Heart right ventricle (tissue), 16 donors: ENCODE results near the gene KCNJ10. TPM values are rescaled to one million over a fixed set of nuclear protein-coding genes. Genes with fewer than 3 reads are reported as not detected.

Experiments
- ATAC-seq, 8 donors: fragments of 200-7000 bp; cut with Tn5 transposase; one replicate each; pipeline ENCODE4 v1.9.1; 2020; ENCODE audit warnings: mild to moderate bottlenecking in 8 of 8, moderate library complexity in 8 of 8, moderate number of reproducible peaks in 1 of 8
- DNase-seq, 2 donors: peaks; one replicate each; pipeline ENCODE4 v3.0.0-alpha.2; 2020
- H3K27ac ChIP-seq, 10 donors: fragments of 200-600 bp; sonication (generic) in 2 of 10; one replicate each; pipeline versions ENCODE4 v1.5.0 to v1.8.0; 2020 to 2022; ENCODE audit warnings: mild to moderate bottlenecking in 3 of 10
- H3K27me3 ChIP-seq, 7 donors: fragments of 200-600 bp; one replicate each; pipeline ENCODE4 v1.8.0; 2021 to 2022; ENCODE audit warnings: mild to moderate bottlenecking in 2 of 7
- H3K36me3 ChIP-seq, 9 donors: fragments of 200-600 bp; sonication (generic) in 1 of 9; one replicate each; pipeline versions ENCODE4 v1.5.0 to v1.8.0; 2020 to 2022; ENCODE audit warnings: mild to moderate bottlenecking in 2 of 9
- H3K4me1 ChIP-seq, 9 donors: fragments of 200-600 bp; sonication (generic) in 1 of 9; one replicate each; pipeline versions ENCODE4 v1.5.0 to v1.8.0; 2020 to 2022; ENCODE audit warnings: mild to moderate bottlenecking in 4 of 9
- H3K4me3 ChIP-seq, 10 donors: fragments of 200-600 bp; sonication (generic) in 2 of 10; one replicate each; pipeline versions ENCODE4 v1.5.0 to v1.8.0; 2020 to 2022; ENCODE audit warnings: mild to moderate bottlenecking in 7 of 10, moderate library complexity in 2 of 10
- H3K9me3 ChIP-seq, 11 donors: fragments of 200-600 bp in 10 of 11; sonication (generic) in 2 of 11; one replicate each; pipeline versions ENCODE4 v1.5.0 to v1.8.0; 2013 to 2022; ENCODE audit warnings: mild to moderate bottlenecking in 2 of 11, control low read depth in 1 of 11, moderate library complexity in 1 of 11
- WGBS, 2 donors: extraction: QIAGEN DNeasy Blood & Tissue Kit; methylation state at CpG; one replicate each; pipeline ENCODE4 v1.1.7; 2013; ENCODE audit warnings: inconsistent platforms in 1 of 2; 5-methylcytosine and 5-hydroxymethylcytosine counted together
- intact Hi-C, 10 donors: fragments of 100-400 bp; cut with DNase I; formaldehyde crosslinking; loops; one replicate each; pipeline versions ENCODE4 v1.11.1 to v1.14.2; 2022
- polyA plus RNA-seq, 2 donors: library from polyadenylated mRNA; stranded (reverse); fragments of 200-250 nt; gene quantifications; one replicate each; pipeline ENCODE4 v1.2.3, GENCODE V29; 2013
- total RNA-seq, 10 donors: library from RNA; stranded (reverse); fragmentation: NEBNext Ultra II Directional in 3 of 10; extraction: Animal tissue kit (Norgen Biotek cat#: 25700) in 3 of 10; gene quantifications; one replicate each; pipeline versions ENCODE4 v1.2.1 to v1.2.4, GENCODE V29; 2021 to 2023
- TF ChIP-seq, protein P1 (sequence below), 9 donors: fragments of 200-600 bp; sonication (generic) in 2 of 9; IDR thresholded peaks; one replicate each; pipeline versions ENCODE4 v1.5.0 to v1.8.0; 2021 to 2022; ENCODE audit warnings: antibody characterized with exemption in 9 of 9, mild to moderate bottlenecking in 5 of 9, moderate library complexity in 1 of 9
- donor health status: Arrhythmogenic right ventricular cardiomyopathy.
- donor health status: ischemic (EF 13 %, LVEDD 7.1; RV severe dilation, severe dysfunction).
- donor health status: healthy with polysubstance abuse.
- donor health status: DM: no; HTN: yes; CAD: no.
- donor health status: DM: no; HTN: no; CAD: no.
- donor health status: ischemic (EF 25% LVEDD 6.9; RV normal size, moderate dysfunction).
- donor health status: ischemic (EF 25% LVEDD 5.7; RV mildly dilated, moderate dysfunction).
- donor health status: healthy.
- donor health status: DM: yes; HTN: yes; CAD: no.
- donor health status: Ischemic cardiomyopathy.
- donor health status: ischemic (EF 35%, LVEDD 5.7; RV mildly dilated, moderate dysfunction).
- donor health status: nonischemic (EF 11% LVEDD 7.7; RV severe dilation, severe dysfunction).
- donor health status: DM: yes; HTN: yes; CAD: no.
- donor health status: PGD.
- donor health status: ischemic (EF 29% LVEDD 5.4; RV normal size, mild dysfunction).
- donor health status: nonischemic (EF 23%, LVEDD 6.1; RV moderate dilation, normal function).

KCNJ10 gene
- total and polyA plus RNA-seq, 12 donors = 0.09 to 1.9 TPM; not detected in 10

GRCh38 chr1:160062230-160062532, 7.8 kb downstream of the KCNJ10 start:
- TF ChIP-seq, protein P1, sequence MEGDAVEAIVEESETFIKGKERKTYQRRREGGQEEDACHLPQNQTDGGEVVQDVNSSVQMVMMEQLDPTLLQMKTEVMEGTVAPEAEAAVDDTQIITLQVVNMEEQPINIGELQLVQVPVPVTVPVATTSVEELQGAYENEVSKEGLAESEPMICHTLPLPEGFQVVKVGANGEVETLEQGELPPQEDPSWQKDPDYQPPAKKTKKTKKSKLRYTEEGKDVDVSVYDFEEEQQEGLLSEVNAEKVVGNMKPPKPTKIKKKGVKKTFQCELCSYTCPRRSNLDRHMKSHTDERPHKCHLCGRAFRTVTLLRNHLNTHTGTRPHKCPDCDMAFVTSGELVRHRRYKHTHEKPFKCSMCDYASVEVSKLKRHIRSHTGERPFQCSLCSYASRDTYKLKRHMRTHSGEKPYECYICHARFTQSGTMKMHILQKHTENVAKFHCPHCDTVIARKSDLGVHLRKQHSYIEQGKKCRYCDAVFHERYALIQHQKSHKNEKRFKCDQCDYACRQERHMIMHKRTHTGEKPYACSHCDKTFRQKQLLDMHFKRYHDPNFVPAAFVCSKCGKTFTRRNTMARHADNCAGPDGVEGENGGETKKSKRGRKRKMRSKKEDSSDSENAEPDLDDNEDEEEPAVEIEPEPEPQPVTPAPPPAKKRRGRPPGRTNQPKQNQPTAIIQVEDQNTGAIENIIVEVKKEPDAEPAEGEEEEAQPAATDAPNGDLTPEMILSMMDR (IDR thresholded peaks at IDR 0.05) = no peak
- H3K27ac ChIP-seq = no peak overlapping the region
- no peak for DNase-seq
- no peaks in the 10 kb centered on the region for H3K9me3 ChIP-seq
- H3K4me3 ChIP-seq = no peak overlapping the region
- ATAC-seq = peak in 1 of 8 donors; percentile 16
- intact Hi-C loops = no loop called here
- WGBS, 2 donors = 69 to 74% methylated on average over 6 of the region's 6 CpGs
- H3K27me3 ChIP-seq = peaks cover 0 to 32% (median 10%) of the 10 kb centered on the region in 7 donors
- H3K4me1 ChIP-seq = no peaks in the 10 kb centered on the region
- H3K36me3 ChIP-seq = no peaks in the 10 kb centered on the region

- Histone ChIP-seq H3K36me3 (no peaks in the 10 kb centered on the region), H3K27me3 (peaks cover 0 to 32% (median 13%) of the 10 kb centered on the region in 7 donors), H3K9me3 (no peaks in the 10 kb centered on the region), H3K4me1 (no peaks in the 10 kb centered on the region), H3K27ac (no peak overlapping the region), H3K4me3 (no peak overlapping the region)
- peak in 1 of 8 donors; percentile 18 for ATAC-seq
- no peak for DNase-seq
- TF ChIP-seq, protein P1 (IDR thresholded peaks at IDR 0.05) = no peak
- 59 to 61% methylated on average over 15 of the region's 15 CpGs for WGBS, 2 donors
- intact Hi-C loops = no loop called here
Observed at GRCh38 chr1:160061369-160062229, 8.4 kb downstream of the KCNJ10 start.

DNA sequence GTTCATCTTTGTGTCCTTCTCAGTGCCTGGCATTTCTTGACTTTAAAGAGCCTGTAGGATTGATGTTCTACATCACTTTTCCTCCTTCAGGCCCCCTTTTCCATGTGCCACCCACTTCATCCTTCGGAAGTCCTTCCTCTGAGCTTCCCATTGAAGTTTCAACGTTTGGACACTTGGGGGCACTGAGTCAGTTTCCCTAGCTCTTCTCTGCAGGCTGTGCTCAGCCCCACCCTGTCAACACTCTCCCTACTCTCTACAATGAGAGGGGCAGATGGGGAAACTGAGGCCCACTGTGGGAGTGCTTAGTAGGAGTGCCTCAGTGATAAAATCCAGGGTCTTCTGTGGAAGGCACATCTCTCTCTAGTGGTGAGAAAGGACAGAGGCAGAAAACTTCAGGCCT, 11.9 kb downstream of the KCNJ10 start:
- peaks cover 0 to 45% (median 23%) of the 10 kb centered on the region in 7 donors for H3K27me3 ChIP-seq
- no peak for DNase-seq
- ATAC-seq = peak in 2 of 8 donors; percentile 16 to 33
- intact Hi-C loops = no loop called here
- H3K36me3 ChIP-seq = no peaks in the 10 kb centered on the region
- no peaks in the 10 kb centered on the region for H3K9me3 ChIP-seq
- H3K4me3 ChIP-seq = no peak overlapping the region
- WGBS, 2 donors = 37 to 40% methylated on average over 2 of the region's 2 CpGs
- H3K4me1 ChIP-seq = no peaks in the 10 kb centered on the region
- TF ChIP-seq, protein P1 (IDR thresholded peaks at IDR 0.05) = peak in 6 of 9 donors; percentile 22 to 44 (median 32)
- H3K27ac ChIP-seq = no peak overlapping the region

- TF ChIP-seq, protein P1 (IDR thresholded peaks at IDR 0.05) = no peak
- ATAC-seq (no peak), DNase-seq (no peak)
- H3K4me1 ChIP-seq = no peaks in the 10 kb centered on the region
- H3K27ac ChIP-seq = no peak overlapping the region
- no peaks in the 10 kb centered on the region for H3K36me3 ChIP-seq
- H3K27me3 ChIP-seq = peaks cover 0 to 46% (median 15%) of the 10 kb centered on the region in 7 donors
- intact Hi-C loops = no loop called here
- H3K4me3 ChIP-seq = no peak overlapping the region
- WGBS, 2 donors = 63 to 71% methylated on average over 1 of the region's 1 CpG
- H3K9me3 ChIP-seq = no peaks in the 10 kb centered on the region
Observed at GRCh38 chr1:160056648-160057169, 13.3 kb downstream of the KCNJ10 start.
